ENCODE data around the gene MPO. TPM values are rescaled to one million over a fixed set of nuclear protein-coding genes. Genes with fewer than 3 reads are reported as not detected.

MPO gene
- total and polyA plus RNA-seq, 9 of the 15 experiments (the other 6 are each of a cell fraction or from before 2014, with no cell fraction given): 0.04 to 0.47 (median 0.39) TPM; not detected in 6

- TF ChIP-seq CHD7 (IDR thresholded peaks at IDR 0.05; ENCODE audit: low read depth, low read length) (no peak), ZC3H8 (IDR thresholded peaks at IDR 0.05) (no peak), GMEB1 (CRISPR knock-in tag; IDR thresholded peaks at IDR 0.05) (no peak), SPI1 (IDR thresholded peaks at IDR 0.05; ENCODE audit: borderline replicate concordance, low read depth, low read length) (no peak), ZNF282 (CRISPR knock-in tag; IDR thresholded peaks at IDR 0.05) (no peak), PHF21A (IDR thresholded peaks at IDR 0.05; ENCODE audit: borderline replicate concordance, low read depth) (no peak), RAD51 (IDR thresholded peaks at IDR 0.05; ENCODE audit: borderline replicate concordance, low read depth) (no peak), RUNX1 (IDR thresholded peaks at IDR 0.05; ENCODE audit: low read depth) (no peak), FOSL1 (tag; conservative IDR thresholded peaks at IDR 0.05) (no peak)
- TF ChIP-seq, protein P1, sequence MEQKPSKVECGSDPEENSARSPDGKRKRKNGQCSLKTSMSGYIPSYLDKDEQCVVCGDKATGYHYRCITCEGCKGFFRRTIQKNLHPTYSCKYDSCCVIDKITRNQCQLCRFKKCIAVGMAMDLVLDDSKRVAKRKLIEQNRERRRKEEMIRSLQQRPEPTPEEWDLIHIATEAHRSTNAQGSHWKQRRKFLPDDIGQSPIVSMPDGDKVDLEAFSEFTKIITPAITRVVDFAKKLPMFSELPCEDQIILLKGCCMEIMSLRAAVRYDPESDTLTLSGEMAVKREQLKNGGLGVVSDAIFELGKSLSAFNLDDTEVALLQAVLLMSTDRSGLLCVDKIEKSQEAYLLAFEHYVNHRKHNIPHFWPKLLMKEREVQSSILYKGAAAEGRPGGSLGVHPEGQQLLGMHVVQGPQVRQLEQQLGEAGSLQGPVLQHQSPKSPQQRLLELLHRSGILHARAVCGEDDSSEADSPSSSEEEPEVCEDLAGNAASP (IDR thresholded peaks at IDR 0.05): no peak
- TF ChIP-seq, protein P2, sequence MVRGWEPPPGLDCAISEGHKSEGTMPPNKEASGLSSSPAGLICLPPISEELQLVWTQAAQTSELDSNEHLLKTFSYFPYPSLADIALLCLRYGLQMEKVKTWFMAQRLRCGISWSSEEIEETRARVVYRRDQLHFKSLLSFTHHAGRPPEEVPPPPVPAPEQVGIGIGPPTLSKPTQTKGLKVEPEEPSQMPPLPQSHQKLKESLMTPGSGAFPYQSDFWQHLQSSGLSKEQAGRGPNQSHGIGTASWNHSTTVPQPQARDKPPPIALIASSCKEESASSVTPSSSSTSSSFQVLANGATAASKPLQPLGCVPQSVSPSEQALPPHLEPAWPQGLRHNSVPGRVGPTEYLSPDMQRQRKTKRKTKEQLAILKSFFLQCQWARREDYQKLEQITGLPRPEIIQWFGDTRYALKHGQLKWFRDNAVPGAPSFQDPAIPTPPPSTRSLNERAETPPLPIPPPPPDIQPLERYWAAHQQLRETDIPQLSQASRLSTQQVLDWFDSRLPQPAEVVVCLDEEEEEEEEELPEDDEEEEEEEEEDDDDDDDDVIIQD (CRISPR knock-in tag; IDR thresholded peaks at IDR 0.05): no peak
- TF ChIP-seq, protein P3, sequence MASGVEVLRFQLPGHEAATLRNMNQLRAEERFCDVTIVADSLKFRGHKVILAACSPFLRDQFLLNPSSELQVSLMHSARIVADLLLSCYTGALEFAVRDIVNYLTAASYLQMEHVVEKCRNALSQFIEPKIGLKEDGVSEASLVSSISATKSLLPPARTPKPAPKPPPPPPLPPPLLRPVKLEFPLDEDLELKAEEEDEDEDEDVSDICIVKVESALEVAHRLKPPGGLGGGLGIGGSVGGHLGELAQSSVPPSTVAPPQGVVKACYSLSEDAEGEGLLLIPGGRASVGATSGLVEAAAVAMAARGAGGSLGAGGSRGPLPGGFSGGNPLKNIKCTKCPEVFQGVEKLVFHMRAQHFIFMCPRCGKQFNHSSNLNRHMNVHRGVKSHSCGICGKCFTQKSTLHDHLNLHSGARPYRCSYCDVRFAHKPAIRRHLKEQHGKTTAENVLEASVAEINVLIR (CRISPR knock-in tag; IDR thresholded peaks at IDR 0.05): no peak
Measured at GRCh38 chr17:58244963-58245362, 35.8 kb downstream of the MPO start (continued).
